AG04449 (cell line): ENCODE results near the gene INSIG2.
A peak's percentile ranks its signal among the peaks of the same experiment; 100 is the strongest.
"Not testable (repeated sequence)": the region's sequence is repeated elsewhere in the genome, so short reads cannot be mapped to it uniquely, and the experiment has no call there.

Experiments used
- CTCF ChIA-PET: fragments of 350-600 bp; formaldehyde crosslinking; extraction: SDS; loops from one replicate; lab custom pipeline; 2021; ENCODE audit warnings: antibody characterized with exemption; lab: Yijun Ruan, JAX
- POLR2A ChIA-PET: fragments of 400-600, 350-600 bp; formaldehyde crosslinking; extraction: SDS; loops from one replicate; lab custom pipeline; 2020; ENCODE audit warnings: antibody characterized with exemption, inconsistent platforms; lab: Yijun Ruan, JAX
- DNase-seq: peaks from one replicate; pipeline ENCODE4 v3.0.0-alpha.2; 2010; ENCODE audit warnings: low read depth, low spot score
- H3K4me3 ChIP-seq: 2 replicates; pipeline ENCODE4 v1.5.1; 2011; ENCODE audit warnings: low read depth, mild to moderate bottlenecking, control low read depth, low read length
- TF ChIP-seq, protein P1 (sequence below): IDR thresholded peaks from one replicate; pipeline ENCODE4 v1.5.1; 2011; ENCODE audit warnings: mild to moderate bottlenecking, moderate library complexity, low read length, control low read depth, inconsistent platforms; ENCODE audit not compliant: insufficient read depth; ENCODE audit errors: missing control alignments

INSIG2 gene

DNA sequence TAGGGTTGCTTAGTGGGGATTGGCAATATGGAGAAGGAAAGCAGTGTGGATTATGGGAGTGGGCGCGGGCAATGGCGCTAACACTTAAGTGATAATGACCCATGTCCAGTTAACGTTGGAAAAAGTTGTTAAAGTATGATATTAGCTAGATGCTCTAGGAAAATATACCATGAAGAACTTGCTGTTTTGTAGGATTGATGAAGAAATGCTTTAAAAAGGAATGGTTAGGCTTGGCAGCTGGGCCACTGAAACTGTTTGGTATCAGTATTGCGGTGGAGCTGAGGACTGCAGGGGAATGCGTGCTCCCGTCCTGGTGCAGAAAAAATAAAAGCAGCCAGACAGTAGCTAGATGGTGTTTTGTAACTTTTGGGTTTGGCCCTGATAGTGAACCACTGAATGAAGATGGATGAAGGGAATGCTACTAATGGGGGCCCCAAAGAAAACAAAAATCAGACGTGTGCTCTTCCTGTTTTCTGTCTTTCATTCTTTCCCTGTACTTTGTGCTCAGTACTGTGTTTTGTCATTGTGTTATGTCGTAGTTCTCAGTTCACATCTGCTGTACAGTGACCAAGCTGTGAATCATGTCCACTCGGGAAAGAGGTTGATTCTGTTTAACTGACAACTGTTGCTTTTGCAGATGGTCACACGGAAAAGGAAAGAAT lies 999 bp downstream of the INSIG2 start:
- DNase-seq, result no peak
- ChIA-PET CTCF (interaction anchor here (1.2 to 3.2 kb wide), 6 partner anchors 11 to 275 kb away, joined by 3 to 13 read pairs (median 6); partner anchors contain the start of gene DDX18), POLR2A (no interaction called here)
- TF ChIP-seq, protein P1, sequence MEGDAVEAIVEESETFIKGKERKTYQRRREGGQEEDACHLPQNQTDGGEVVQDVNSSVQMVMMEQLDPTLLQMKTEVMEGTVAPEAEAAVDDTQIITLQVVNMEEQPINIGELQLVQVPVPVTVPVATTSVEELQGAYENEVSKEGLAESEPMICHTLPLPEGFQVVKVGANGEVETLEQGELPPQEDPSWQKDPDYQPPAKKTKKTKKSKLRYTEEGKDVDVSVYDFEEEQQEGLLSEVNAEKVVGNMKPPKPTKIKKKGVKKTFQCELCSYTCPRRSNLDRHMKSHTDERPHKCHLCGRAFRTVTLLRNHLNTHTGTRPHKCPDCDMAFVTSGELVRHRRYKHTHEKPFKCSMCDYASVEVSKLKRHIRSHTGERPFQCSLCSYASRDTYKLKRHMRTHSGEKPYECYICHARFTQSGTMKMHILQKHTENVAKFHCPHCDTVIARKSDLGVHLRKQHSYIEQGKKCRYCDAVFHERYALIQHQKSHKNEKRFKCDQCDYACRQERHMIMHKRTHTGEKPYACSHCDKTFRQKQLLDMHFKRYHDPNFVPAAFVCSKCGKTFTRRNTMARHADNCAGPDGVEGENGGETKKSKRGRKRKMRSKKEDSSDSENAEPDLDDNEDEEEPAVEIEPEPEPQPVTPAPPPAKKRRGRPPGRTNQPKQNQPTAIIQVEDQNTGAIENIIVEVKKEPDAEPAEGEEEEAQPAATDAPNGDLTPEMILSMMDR, result no peak
- H3K4me3 ChIP-seq, result peak overlapping the region; percentile 92

DNA sequence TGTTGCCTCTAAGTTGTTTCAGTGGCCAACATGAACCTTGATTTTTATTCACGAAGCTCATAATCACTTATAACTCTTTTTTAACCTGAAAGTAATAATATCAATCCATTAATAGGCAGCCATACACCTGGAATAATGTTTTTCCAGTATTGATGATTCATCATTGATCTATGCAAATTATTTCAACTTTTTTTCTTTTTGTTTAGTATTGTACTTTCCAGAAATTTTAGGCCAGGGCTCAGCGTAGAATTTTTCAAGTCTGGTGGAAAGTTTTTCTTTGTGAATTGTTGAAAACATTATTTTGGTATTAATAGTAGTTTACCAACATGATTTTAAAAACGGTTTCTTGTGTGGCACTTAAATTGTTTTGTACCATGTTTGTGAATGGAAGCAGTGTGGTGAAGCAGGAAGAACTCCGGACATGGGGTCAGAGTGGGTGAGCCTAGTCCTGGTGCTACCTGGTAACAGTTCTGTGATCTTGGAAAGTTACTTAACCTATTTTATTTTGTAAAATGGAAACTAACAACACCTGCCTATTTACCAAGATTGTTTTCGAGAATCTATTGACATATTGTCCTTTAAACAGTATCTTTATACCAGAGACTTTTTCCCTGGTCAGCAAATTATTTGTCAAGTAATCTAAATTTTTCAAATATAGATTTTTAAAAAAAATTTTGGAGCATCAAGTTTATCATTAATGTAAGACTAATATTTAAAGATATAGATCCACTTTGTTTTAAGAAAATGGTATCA lies 2.3 kb downstream of the INSIG2 start:
- peak overlapping the region; percentile 92; the same call in 1 of the 2 replicates for H3K4me3 ChIP-seq
- POLR2A ChIA-PET, result no interaction called here
- CTCF ChIA-PET, result interaction anchor here (0.6 to 3.2 kb wide), 5 partner anchors 12 to 276 kb away, joined by 3 to 13 read pairs (median 7); partner anchors contain the start of gene DDX18
- DNase-seq, result no peak
- TF ChIP-seq, protein P1, result no peak

DNA sequence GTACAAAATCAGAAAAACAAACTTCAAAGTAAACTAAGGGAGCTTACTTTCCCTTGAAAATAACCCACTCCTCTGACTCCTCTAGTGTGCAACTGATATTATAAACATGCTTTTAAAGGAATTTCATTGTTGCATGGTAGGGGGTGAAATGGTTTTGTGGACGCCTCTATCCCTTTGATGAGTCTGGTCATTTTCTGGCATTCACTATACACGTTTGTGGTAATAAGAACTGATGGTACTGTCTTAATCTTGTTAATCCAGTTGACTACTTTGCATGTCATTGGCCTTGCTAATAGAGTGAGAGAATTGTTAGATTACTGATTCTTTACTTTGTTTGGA lies 2.8 kb downstream of the INSIG2 start:
- ChIA-PET CTCF (interaction anchor here (0.6 to 3.2 kb wide), 2 partner anchors 14 to 31 kb away, joined by 3 to 12 read pairs; no protein-coding TSS in a partner anchor), POLR2A (no interaction called here)
- TF ChIP-seq, protein P1, result no peak
- no peak overlapping the region for H3K4me3 ChIP-seq
- DNase-seq, result no peak

DNA sequence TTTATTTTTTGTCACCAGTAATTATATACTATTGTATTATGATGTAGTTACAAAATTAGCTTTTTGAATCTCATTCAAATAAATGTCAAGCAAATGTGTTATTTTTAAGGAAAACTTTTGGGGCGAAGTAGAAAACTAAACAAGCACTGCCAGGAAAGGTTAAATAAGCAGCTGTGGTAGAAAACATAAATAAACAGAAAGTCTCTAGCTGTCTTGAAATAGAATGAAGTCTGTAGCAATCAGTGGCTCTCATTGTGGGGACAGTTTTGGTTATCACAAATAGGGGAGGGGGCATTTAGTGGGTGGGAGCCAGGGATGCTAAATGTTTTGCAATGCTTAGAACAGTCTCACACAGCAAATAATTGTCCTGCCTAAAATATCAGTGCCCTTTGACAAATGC lies 3.4 kb downstream of the INSIG2 start:
- TF ChIP-seq, protein P1, result no peak
- ChIA-PET CTCF (interaction anchor here (3.2 kb wide), 1 partner anchor 13 kb away, joined by 12 read pairs; no protein-coding TSS in a partner anchor), POLR2A (no interaction called here)
- H3K4me3 ChIP-seq, result no peak overlapping the region
- no peak for DNase-seq

DNA sequence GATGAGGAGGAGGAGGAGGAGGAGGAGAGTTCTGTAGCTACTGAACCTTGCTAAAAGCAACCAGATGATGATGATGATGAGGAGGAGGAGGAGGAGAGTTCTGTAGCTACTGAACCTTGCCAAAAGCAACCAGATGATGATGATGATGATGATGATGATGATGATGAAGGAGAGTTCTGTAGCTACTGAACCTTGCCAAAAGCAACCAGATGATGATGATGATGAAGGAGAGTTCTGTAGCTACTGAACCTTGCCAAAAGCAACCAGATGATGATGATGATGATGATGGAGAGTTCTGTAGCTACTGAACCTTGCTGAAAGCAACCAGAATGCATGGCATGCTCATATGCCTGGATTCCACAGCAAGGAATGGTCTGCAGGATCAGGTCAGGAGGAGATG lies 5.8 kb downstream of the INSIG2 start:
- CTCF ChIA-PET, H3K4me3 ChIP-seq, DNase-seq, POLR2A ChIA-PET: not testable (repeated sequence)

DNA sequence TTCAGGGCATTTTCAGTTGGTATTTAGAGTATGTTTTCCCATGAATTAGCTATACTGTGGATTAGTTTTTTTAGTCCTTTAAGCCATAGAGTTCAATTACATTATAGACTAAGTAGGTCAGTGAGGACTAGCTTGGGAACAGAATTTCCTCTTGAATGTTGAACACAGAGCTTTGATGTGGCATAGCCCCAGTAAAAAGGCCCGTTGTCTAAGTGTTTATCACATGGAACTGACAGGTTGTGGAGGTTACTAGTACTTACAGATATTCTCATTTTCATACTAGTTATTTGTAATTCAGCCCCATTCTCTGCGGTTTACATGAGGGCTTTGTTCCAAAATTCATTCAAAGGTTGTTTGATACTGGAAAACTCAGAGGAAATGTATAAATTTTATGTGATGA lies 6.2 kb downstream of the INSIG2 start:
- TF ChIP-seq, protein P1, result no peak
- DNase-seq, result no peak
- CTCF ChIA-PET, result interaction anchor here (0.7 kb wide), 1 partner anchor 79 kb away, joined by 3 read pairs; no protein-coding TSS in a partner anchor
- no peak overlapping the region for H3K4me3 ChIP-seq
- POLR2A ChIA-PET, result no interaction called here
